Large intestine (tissue), 3 donors: ENCODE measurements around the gene TMEM178B. TPM values are rescaled to one million over a fixed set of nuclear protein-coding genes. Genes with fewer than 3 reads are reported as not detected.
"Not testable (repeated sequence)": the region's sequence is repeated elsewhere in the genome, so short reads cannot be mapped to it uniquely, and the experiment has no call there.

Source experiments
- DNase-seq, 2 donors: peaks; one replicate each; pipeline versions ENCODE4 v3.0.0 to v3.0.0-alpha.2; 2013
- H3K27ac ChIP-seq: one replicate; pipeline ENCODE4 v1.5.1; 2013; ENCODE audit warnings: low read length
- H3K27me3 ChIP-seq: 2 replicates; pipeline ENCODE4 v1.6.1; 2013; ENCODE audit warnings: low read length; ENCODE audit not compliant: control insufficient read depth, insufficient read depth
- H3K36me3 ChIP-seq: 2 replicates; pipeline ENCODE4 v1.6.1; 2013; ENCODE audit warnings: low read length; ENCODE audit not compliant: control insufficient read depth, insufficient read depth
- H3K4me1 ChIP-seq: one replicate; pipeline ENCODE4 v1.6.1; 2013; ENCODE audit warnings: low read length; ENCODE audit not compliant: control insufficient read depth, insufficient read depth
- H3K4me3 ChIP-seq: one replicate; pipeline ENCODE4 v1.5.1; 2013; ENCODE audit warnings: low read length
- H3K9me3 ChIP-seq: one replicate; pipeline ENCODE4 v1.6.1; 2013; ENCODE audit warnings: mild to moderate bottlenecking, low read depth, low read length, moderate library complexity; ENCODE audit not compliant: control insufficient read depth
- WGBS: methylation state at CpG from one replicate; pipeline ENCODE4 v1.1.5; 2013; ENCODE audit warnings: low lambda C conversion rate; ENCODE audit not compliant: insufficient coverage; 5-methylcytosine and 5-hydroxymethylcytosine counted together
- polyA plus RNA-seq: library from polyadenylated mRNA; unstranded; fragments of 120-200 nt; gene quantifications from one replicate; pipeline ENCODE4 v1.2.1, GENCODE V29; 2013

Gene TMEM178B
- polyA plus RNA-seq, 1 donor, result 2.2 TPM

DNA sequence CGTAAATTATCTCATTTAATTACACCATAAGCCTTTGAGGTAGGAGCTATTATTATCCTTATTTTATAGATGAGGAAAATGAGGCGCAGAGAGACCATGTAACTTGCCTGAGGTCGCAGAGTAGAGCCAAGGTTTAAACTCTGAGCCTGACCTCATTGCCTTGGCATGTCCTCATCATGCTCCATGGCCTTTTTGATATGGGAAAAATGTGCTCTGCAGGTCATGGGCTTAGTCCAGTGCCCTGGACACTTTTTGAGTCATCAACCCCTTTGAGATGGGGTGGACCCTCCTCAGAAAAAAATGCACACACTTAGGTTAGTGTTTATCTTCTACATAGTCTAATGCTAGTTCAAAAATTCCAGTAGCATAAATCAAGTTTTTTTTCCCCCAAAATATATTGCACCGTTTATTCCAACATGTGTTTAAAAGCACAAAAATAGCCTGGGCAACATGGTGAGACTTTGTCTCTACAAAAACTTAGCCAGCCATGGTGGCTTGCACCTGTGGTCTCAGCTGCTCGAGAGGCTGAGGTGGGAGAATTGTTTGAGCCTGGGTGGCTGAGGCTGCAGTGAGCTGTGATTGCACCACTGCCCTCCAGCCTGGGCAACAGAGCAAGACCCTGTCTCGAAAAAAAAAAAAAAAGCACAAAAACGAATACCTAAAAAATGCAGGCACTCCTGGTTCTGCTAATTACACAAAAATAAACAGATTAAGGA, 28.6 kb upstream of the TMEM178B start:
- no peak overlapping the region for H3K27ac ChIP-seq
- H3K9me3 ChIP-seq, result no peaks in the 10 kb centered on the region
- H3K4me3 ChIP-seq, result no peak overlapping the region
- 50% methylated on average over 2 of the region's 7 CpGs for WGBS
- no peaks in the 10 kb centered on the region for H3K36me3 ChIP-seq
- H3K27me3 ChIP-seq, result no peaks in the 10 kb centered on the region
- no peaks in the 10 kb centered on the region for H3K4me1 ChIP-seq
- DNase-seq, result no peak

DNA sequence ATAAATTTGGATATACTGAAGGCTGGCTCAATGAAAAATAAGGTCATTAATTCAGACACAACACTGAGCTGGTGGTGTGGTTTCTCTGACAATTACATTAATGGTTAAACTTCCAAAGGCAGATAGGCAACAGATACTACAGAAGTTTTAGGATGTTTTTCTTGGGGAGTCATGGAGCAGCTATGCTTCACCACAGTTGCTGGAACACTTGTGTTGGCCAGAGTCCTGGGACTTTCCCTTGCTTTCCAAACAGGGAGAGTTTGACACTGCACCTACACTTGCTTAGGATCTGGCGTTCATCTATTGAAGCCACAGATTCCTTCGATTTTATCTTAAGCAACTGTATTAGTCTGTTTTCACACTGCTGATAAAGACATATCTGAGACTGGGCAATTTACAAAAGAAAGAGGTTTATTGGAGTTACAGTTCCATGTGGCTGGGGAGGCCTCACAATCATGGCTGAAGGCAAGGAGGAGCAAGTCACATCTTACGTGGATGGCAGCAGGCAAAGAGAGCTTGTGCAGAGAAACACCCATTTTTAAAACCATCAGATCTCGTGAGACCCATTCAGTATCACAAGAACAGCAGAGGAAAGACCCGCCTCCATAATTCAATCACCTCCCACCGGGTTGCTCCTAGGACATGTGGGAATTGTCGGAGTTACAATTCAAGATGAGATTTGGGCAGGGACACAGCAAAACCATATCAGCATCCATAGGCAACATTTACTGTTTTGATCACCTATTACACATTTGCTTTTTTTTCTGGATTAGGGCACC, 27.8 kb upstream of the TMEM178B start:
- Histone ChIP-seq H3K27ac (no peak overlapping the region), H3K9me3 (no peaks in the 10 kb centered on the region), H3K4me3 (no peak overlapping the region), H3K4me1 (no peaks in the 10 kb centered on the region), H3K36me3 (no peaks in the 10 kb centered on the region), H3K27me3 (no peaks in the 10 kb centered on the region)
- WGBS, result no CpG with 5 or more reads among the region's 7 CpGs
- DNase-seq, result no peak

DNA sequence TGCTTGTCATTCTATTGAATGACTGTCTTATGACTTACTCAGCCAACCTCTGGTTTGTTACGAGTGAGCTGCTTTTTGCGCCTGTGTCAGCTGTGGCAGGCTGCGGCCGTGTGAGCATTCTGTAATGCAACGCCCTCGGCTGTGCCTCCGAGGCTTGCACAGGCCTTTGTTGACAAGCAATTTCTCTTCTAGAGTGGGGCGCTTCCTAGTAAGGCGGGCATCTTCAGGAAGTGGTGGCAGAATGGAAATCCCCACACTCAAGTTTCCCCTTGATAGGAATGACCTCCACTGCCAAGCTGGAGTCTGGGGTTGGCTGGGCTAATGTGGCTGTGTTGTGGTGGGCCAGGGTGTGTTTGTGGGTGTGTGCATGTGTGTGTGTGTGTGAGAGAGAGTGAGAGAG, 20.2 kb upstream of the TMEM178B start:
- Histone ChIP-seq H3K4me1 (no peaks in the 10 kb centered on the region), H3K27me3 (peaks cover 3% of the 10 kb centered on the region), H3K4me3 (no peak overlapping the region), H3K36me3 (no peaks in the 10 kb centered on the region), H3K27ac (no peak overlapping the region), H3K9me3 (no peaks in the 10 kb centered on the region)
- DNase-seq, result no peak
- no CpG with 5 or more reads among the region's 9 CpGs for WGBS

DNA sequence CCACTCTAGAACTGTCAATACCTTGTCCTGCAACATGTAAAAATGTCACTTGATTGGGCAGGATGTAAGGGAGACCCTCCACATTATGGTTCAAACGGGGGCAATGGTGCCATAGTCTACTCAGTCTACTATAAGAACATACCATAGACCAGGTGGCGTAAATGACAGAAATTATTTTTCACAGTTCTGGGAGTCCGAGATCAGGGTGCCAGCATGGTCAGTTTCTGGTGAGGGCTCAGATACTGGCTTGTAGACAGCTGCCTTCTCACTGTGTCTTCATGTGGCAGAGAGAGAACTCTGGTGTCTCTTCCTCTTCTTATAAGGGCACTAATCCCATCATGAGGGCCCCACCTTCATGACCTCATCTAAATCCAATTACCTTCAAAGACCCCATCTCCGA, 18.7 kb upstream of the TMEM178B start:
- Histone ChIP-seq H3K27ac (no peak overlapping the region), H3K27me3 (peaks cover 3% of the 10 kb centered on the region), H3K36me3 (no peaks in the 10 kb centered on the region), H3K4me3 (no peak overlapping the region), H3K9me3 (no peaks in the 10 kb centered on the region), H3K4me1 (no peaks in the 10 kb centered on the region)
- no peak for DNase-seq
- WGBS, result no CpG with 5 or more reads among the region's 4 CpGs

DNA sequence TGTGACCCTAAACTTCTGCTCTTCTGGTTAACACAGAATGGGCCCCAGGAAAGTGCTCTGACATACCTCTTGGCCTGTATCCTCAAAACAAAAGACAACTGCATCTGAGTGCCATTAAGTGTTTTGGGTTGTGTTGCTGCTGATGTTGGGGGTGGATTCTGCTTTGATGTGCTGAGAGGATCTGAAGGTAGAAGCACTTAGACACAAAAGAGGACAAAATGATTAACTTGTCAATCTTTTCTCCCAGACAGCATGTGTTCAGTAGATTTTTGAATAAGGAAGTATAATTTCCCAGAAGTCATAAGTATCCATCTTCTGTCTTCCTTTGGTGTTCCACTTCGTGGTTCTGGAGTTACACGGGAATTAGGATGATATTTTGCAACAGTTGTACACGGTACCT, 16.1 kb upstream of the TMEM178B start:
- Histone ChIP-seq H3K36me3 (no peaks in the 10 kb centered on the region), H3K9me3 (no peaks in the 10 kb centered on the region), H3K4me3 (no peak overlapping the region), H3K27ac (no peak overlapping the region), H3K4me1 (no peaks in the 10 kb centered on the region), H3K27me3 (peaks cover 3% of the 10 kb centered on the region)
- WGBS, result no CpG with 5 or more reads among the region's 3 CpGs
- DNase-seq, result no peak

DNA sequence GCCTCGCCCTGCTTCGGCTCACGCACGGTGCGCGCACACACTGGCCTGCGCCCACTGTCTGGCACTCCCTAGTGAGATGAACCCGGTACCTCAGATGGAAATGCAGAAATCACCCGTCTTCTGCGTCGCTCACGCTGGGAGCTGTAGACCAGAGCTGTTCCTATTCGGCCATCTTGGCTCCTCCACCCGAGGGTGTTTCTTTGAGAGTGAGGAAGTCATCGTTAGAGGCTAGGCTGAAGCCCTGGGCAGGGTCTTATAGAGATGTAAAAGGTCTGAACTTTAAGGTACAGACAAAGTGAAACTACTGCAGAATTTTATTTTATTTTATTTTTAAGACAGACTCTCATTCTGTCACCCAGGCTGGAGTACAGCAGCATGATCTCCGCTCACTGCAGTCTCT, 6.0 kb upstream of the TMEM178B start:
- 0% methylated on average over 1 of the region's 16 CpGs for whole genome bisulfite sequencing
- not testable (repeated sequence) for H3K4me3 ChIP-seq, H3K4me1 ChIP-seq, H3K27ac ChIP-seq, H3K9me3 ChIP-seq, H3K36me3 ChIP-seq, DNase-seq
- peaks cover 35% of the 10 kb centered on the region for H3K27me3 ChIP-seq

DNA sequence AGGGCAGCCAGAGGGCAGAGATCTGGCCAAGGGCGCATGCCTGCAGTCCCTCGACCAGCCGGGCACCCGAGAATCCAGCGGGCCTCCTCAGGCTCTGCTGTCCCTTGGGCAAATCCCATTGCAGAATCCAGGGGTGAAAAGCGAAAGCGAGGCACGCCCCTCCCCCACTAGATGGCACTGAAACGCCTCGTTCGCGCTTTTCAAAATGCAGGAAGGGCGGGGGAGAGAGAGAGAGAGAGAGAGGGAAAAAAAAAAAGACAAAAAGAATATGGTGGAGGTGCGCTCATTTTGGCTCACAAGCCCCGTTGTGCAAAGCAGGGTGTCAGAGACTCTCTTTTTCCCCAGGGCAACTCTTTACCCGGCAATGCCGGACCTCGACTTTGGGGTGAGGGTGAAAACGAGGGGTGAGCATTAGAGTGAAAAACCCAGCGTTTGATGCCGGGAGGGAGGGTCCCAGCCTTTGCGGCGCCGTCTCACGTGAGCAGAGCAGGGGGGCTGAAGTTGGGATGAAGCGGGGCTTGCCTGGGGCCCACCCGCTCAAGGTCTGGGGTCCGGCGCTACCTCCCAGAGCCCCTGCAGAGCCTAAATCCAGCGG, 2.5 kb upstream of the TMEM178B start:
- WGBS, result no CpG with 5 or more reads among the region's 30 CpGs
- Histone ChIP-seq H3K27me3 (peaks cover 66% of the 10 kb centered on the region), H3K27ac (no peak overlapping the region), H3K9me3 (peaks cover 4% of the 10 kb centered on the region), H3K36me3 (no peaks in the 10 kb centered on the region), H3K4me3 (peak overlapping the region; percentile 3), H3K4me1 (peaks cover 11% of the 10 kb centered on the region)
- DNase-seq, result peak in 1 of 2 donors; percentile 6

DNA sequence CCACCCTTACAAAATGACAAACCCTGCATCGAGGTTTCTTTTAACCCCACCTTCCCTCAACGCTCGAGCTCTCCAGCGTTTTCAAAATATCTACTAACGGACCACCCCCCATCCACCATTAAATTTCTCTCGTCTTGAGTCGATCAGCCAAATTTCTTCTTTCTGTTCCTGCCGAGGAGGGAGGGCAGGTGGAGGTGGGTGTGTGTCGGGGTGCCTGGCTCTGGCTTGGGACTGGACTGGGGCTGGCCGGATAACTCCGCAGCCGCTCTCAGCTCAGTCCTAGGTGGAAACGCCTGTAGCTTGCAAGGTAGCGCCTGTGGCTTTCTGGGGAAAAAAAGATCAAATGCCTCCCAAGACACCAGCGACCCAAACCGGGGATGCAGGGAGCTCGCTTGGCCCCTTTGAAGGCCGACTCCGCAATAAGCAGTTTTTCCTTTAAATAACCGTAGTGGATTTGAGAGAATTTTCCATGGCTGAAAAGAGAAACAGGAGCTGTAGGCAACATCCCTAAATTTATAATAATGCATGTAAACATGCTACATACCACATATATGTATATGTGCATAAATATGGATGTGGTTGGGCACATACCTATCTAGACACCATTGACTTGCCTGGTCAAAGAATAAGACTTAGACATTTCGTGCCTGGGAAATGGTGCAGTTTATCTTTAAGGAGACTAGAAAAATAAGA, 1.9 kb upstream of the TMEM178B start:
- DNase-seq, result no peak
- no peak overlapping the region for H3K27ac ChIP-seq
- peaks cover 4% of the 10 kb centered on the region for H3K9me3 ChIP-seq
- peaks cover 71% of the 10 kb centered on the region for H3K27me3 ChIP-seq
- H3K4me1 ChIP-seq, result peaks cover 11% of the 10 kb centered on the region
- H3K4me3 ChIP-seq, result peak overlapping the region; percentile 3
- 0% methylated on average over 4 of the region's 21 CpGs for WGBS
- no peaks in the 10 kb centered on the region for H3K36me3 ChIP-seq

DNA sequence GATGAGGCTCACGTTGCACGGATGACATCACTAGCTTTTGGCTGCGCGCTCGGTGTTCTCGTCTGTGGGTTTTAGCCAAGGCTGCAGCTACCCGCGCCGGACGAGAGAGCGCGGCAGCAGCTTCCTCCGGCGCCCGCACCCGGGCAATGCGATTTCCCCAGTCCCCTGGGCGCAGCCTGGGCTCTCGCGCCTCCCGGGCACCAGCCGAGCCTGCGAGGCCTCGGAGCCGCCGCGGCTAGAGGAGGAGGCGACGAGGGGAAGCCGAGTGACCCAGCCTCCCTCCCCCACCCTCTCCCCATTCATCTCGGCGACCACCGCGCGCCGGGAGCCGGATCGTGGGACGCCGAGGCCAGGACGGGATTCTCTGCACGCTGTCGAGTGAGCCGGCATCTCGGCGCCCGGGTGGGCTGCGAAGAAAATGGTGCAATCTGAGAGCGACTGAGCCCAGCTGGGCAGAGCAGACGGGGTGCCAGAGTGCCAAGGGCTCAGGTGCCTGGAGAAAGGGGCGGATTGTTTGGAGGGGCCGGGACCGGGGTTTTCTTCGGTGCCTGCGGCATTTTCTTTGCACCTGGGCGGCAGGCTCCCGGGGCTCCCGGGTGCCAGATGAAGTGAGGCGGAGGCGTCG, 1.2 kb upstream of the TMEM178B start:
- peak; percentile 23 to 42 for DNase-seq
- H3K4me1 ChIP-seq, result peaks cover 11% of the 10 kb centered on the region
- H3K9me3 ChIP-seq, result peaks cover 4% of the 10 kb centered on the region
- H3K27me3 ChIP-seq, result peaks cover 73% of the 10 kb centered on the region
- WGBS, result no CpG with 5 or more reads among the region's 61 CpGs
- H3K36me3 ChIP-seq, result no peaks in the 10 kb centered on the region
- peak overlapping the region; percentile 35 for H3K4me3 ChIP-seq
- no peak overlapping the region for H3K27ac ChIP-seq

DNA sequence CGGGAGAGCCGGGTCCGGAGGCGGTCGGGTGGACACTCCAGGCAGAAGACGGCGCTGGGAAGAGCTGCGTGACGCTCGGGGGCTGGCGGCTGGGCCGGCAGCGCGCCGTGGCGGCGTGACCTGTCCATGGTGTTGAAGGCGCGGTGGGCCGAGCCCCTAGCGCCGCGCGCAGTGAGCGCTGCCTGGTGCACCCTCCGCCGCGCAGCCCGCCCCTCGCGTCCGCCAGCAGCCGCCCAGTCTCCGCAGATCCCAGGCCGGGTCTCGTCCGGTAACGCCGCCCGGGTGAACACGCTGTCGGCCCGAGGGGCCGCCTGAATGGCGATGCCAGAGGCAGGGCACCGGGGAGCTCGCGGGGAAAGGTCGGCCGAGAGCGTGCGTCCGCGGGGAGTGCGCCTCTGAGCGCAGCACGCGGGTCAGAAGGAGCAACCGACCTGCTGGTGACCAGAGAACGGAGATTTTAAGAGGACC, 657 bp upstream of the TMEM178B start:
- no peak overlapping the region for H3K27ac ChIP-seq
- H3K27me3 ChIP-seq, result peaks cover 76% of the 10 kb centered on the region
- H3K4me3 ChIP-seq, result peak overlapping the region; percentile 35
- DNase-seq, result peak in 1 of 2 donors; percentile 41
- WGBS, result no CpG with 5 or more reads among the region's 60 CpGs
- H3K9me3 ChIP-seq, result peaks cover 4% of the 10 kb centered on the region
- H3K36me3 ChIP-seq, result no peaks in the 10 kb centered on the region
- H3K4me1 ChIP-seq, result peaks cover 11% of the 10 kb centered on the region
